ENCODE measurements around the gene BRIP1.

DNA sequence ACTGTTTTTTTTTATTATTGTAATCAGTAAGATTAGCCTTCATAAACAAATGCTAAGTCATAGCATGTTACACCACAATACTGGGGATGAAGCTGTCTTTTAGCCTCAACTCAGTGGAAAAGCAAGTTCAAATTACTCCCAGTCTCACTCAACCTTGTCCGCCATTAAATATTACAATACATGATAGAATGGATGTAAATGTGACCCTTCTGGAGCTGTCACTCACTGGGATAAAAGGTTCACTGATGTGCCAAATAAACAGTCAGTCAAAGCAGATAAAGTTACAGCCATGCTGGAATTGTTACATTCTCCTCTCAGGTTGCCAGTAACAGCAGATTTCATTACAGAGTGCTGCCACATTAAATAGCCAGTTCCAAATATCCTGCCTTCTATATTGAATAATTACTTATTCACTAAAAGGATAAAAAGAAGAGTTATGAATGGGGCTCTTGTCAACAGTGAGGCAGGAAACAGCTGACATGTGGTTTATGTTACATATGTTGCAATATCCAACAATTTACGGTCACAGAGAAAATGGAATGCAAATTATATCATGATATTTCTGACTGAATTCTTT is 53.4 kb downstream of the BRIP1 start:
- TF ChIP-seq, protein P1, sequence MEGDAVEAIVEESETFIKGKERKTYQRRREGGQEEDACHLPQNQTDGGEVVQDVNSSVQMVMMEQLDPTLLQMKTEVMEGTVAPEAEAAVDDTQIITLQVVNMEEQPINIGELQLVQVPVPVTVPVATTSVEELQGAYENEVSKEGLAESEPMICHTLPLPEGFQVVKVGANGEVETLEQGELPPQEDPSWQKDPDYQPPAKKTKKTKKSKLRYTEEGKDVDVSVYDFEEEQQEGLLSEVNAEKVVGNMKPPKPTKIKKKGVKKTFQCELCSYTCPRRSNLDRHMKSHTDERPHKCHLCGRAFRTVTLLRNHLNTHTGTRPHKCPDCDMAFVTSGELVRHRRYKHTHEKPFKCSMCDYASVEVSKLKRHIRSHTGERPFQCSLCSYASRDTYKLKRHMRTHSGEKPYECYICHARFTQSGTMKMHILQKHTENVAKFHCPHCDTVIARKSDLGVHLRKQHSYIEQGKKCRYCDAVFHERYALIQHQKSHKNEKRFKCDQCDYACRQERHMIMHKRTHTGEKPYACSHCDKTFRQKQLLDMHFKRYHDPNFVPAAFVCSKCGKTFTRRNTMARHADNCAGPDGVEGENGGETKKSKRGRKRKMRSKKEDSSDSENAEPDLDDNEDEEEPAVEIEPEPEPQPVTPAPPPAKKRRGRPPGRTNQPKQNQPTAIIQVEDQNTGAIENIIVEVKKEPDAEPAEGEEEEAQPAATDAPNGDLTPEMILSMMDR (IDR thresholded peaks at IDR 0.05 in 8 of 11, conservative IDR thresholded peaks at IDR 0.05 in 3 of 11), result no peak
- TF ChIP-seq POLR2A (IDR thresholded peaks at IDR 0.05) (no peak), POLR2AphosphoS5 (IDR thresholded peaks at IDR 0.05) (no peak)
